DND-41 (cell line): ENCODE results near the gene NTSR1.

ENCODE experiments used
- ATAC-seq: fragments of 200-7000 bp; cut with Tn5 transposase; 3 replicates; pipeline ENCODE4 v1.9.1; 2021; ENCODE audit warnings: low read depth; ENCODE audit not compliant: insufficient read depth
- DNase-seq: peaks from one replicate; pipeline ENCODE4 v3.0.0-alpha.2; 2020
- H2AFZ ChIP-seq: 2 replicates; pipeline ENCODE4 v1.6.0; 2012; ENCODE audit warnings: low read depth, low read length
- H3K27ac ChIP-seq: 2 replicates; pipeline ENCODE4 v1.5.1; 2012; ENCODE audit warnings: low read length, inconsistent platforms
- H3K27me3 ChIP-seq: fragments of 200-600 bp; sonication (generic); 2 replicates; pipeline ENCODE4 v1.6.0; 2012; ENCODE audit warnings: low read length, mild to moderate bottlenecking, inconsistent platforms; ENCODE audit not compliant: insufficient read depth, poor library complexity
- H3K36me3 ChIP-seq: 2 replicates; pipeline ENCODE4 v1.5.1; 2012; ENCODE audit warnings: low read length, inconsistent platforms; ENCODE audit not compliant: insufficient read depth
- H3K4me1 ChIP-seq: 2 replicates; pipeline ENCODE4 v1.5.1; 2012; ENCODE audit warnings: mild to moderate bottlenecking, low read length; ENCODE audit not compliant: insufficient read depth
- H3K4me2 ChIP-seq: 2 replicates; pipeline ENCODE4 v1.6.0; 2012; ENCODE audit warnings: mild to moderate bottlenecking, moderate library complexity, low read length, inconsistent platforms; ENCODE audit not compliant: insufficient read depth
- H3K4me3 ChIP-seq, 2 experiments: fragments of 200-600 bp in 1 of 2; shearing (Covaris generic) in 1 of 2; 2 replicates each; pipeline ENCODE4 v1.5.1; 2012 to 2016; ENCODE audit warnings: inconsistent platforms in 2 of 2, low read length in 2 of 2, mild to moderate bottlenecking in 2 of 2, low read depth in 1 of 2, moderate library complexity in 1 of 2
- H3K79me2 ChIP-seq: 2 replicates; pipeline ENCODE4 v1.6.0; 2012; ENCODE audit warnings: low read length, inconsistent platforms; ENCODE audit not compliant: insufficient read depth
- H3K9ac ChIP-seq: 2 replicates; pipeline ENCODE4 v1.6.0; 2012; ENCODE audit warnings: low read depth, mild to moderate bottlenecking, inconsistent platforms, low read length, moderate library complexity
- H3K9me3 ChIP-seq: 2 replicates; pipeline ENCODE4 v1.5.1; 2012; ENCODE audit warnings: low read length, moderate library complexity, mild to moderate bottlenecking, inconsistent platforms; ENCODE audit not compliant: insufficient read depth, severe bottlenecking
- H4K20me1 ChIP-seq: 2 replicates; pipeline ENCODE4 v1.6.0; 2012; ENCODE audit warnings: low read length; ENCODE audit not compliant: insufficient read depth
- EZH2 ChIP-seq: IDR thresholded peaks from 3 replicates; pipeline ENCODE4 v1.6.1; 2012; ENCODE audit warnings: borderline replicate concordance, low read depth, mild to moderate bottlenecking, moderate library complexity, low read length, inconsistent platforms; ENCODE audit not compliant: severe bottlenecking
- TF ChIP-seq, protein P1 (sequence below): IDR thresholded peaks from 2 replicates; pipeline ENCODE4 v1.5.1; 2012; ENCODE audit warnings: borderline replicate concordance, low read length, moderate library complexity, mild to moderate bottlenecking; ENCODE audit not compliant: poor library complexity, severe bottlenecking; ENCODE audit errors: extremely low read depth

The NTSR1 gene

GRCh38 chr20:62809530-62810428, 101.1 kb downstream of the NTSR1 start:
- ATAC-seq (no peak), DNase-seq (no peak)
- Histone ChIP-seq H3K27me3 (no peaks in the 10 kb centered on the region), H3K4me1 (peaks cover 31% of the 10 kb centered on the region), H3K9ac (no peak overlapping the region), H3K79me2 (peaks cover 43% of the 10 kb centered on the region), H4K20me1 (peaks cover 81% of the 10 kb centered on the region), H3K4me2 (no peak overlapping the region), H3K36me3 (peaks cover 84% of the 10 kb centered on the region), H2AFZ (no peak overlapping the region), H3K4me3 (no peak overlapping the region), H3K9me3 (no peaks in the 10 kb centered on the region), H3K27ac (no peak overlapping the region)
- TF ChIP-seq EZH2, result no peak
- TF ChIP-seq, protein P1, sequence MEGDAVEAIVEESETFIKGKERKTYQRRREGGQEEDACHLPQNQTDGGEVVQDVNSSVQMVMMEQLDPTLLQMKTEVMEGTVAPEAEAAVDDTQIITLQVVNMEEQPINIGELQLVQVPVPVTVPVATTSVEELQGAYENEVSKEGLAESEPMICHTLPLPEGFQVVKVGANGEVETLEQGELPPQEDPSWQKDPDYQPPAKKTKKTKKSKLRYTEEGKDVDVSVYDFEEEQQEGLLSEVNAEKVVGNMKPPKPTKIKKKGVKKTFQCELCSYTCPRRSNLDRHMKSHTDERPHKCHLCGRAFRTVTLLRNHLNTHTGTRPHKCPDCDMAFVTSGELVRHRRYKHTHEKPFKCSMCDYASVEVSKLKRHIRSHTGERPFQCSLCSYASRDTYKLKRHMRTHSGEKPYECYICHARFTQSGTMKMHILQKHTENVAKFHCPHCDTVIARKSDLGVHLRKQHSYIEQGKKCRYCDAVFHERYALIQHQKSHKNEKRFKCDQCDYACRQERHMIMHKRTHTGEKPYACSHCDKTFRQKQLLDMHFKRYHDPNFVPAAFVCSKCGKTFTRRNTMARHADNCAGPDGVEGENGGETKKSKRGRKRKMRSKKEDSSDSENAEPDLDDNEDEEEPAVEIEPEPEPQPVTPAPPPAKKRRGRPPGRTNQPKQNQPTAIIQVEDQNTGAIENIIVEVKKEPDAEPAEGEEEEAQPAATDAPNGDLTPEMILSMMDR, result no peak

DNA sequence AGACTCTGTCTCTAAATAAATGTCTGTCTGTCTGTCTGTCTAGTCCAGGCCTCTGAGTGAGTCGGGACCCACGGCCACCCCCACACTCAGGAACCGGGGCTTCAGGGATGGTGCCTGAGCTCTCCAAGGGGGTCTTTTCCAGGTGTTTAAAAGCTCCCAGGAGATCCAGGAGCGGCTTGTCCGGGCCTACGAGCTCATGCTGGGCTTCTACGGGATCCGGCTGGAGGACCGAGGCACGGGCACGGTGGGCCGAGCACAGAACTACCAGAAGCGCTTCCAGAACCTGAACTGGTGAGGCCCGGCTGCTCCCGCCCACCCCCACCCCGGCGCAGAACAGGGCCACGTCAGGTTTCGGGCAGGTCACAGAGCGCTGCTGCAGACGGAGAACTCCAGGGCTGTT, 102.7 kb downstream of the NTSR1 start:
- peaks cover 22% of the 10 kb centered on the region for H3K4me1 ChIP-seq
- H3K27me3 ChIP-seq, result no peaks in the 10 kb centered on the region
- no peak overlapping the region for H2AFZ ChIP-seq
- no peak overlapping the region for H3K4me3 ChIP-seq
- H3K9me3 ChIP-seq, result no peaks in the 10 kb centered on the region
- DNase-seq, result no peak
- TF ChIP-seq, protein P1, result no peak
- TF ChIP-seq EZH2, result no peak
- no peak overlapping the region for H3K9ac ChIP-seq
- no peak overlapping the region for H3K27ac ChIP-seq
- H4K20me1 ChIP-seq, result peaks cover 82% of the 10 kb centered on the region
- peaks cover 28% of the 10 kb centered on the region for H3K79me2 ChIP-seq
- no peak for ATAC-seq
- no peak overlapping the region for H3K4me2 ChIP-seq
- peaks cover 75% of the 10 kb centered on the region for H3K36me3 ChIP-seq

DNA sequence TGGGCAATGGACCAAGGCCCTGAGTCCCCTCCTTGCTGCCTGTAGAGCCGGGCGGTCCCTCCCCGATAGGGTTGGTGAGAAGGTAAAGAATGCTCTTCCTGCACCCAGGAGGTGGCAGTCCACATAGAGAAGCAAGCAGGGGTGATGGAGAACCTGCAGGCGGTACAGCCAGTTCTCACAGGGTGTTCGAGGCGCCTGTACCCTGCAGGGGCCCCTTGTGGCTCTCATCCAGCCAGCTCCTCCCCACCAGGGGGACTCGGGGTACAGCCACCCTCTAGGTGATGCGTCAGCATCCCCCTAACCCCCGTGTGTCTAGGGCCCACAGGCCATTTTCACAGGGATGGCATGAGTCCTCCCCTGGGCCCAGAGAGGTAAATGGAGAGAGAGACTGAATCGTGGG, 103.1 kb downstream of the NTSR1 start:
- no peaks in the 10 kb centered on the region for H3K9me3 ChIP-seq
- peaks cover 78% of the 10 kb centered on the region for H4K20me1 ChIP-seq
- H3K9ac ChIP-seq, result no peak overlapping the region
- TF ChIP-seq EZH2, result no peak
- H3K4me3 ChIP-seq, result no peak overlapping the region
- no peak for ATAC-seq
- no peak for DNase-seq
- no peak overlapping the region for H3K27ac ChIP-seq
- H3K36me3 ChIP-seq, result peaks cover 72% of the 10 kb centered on the region
- peaks cover 24% of the 10 kb centered on the region for H3K79me2 ChIP-seq
- H3K27me3 ChIP-seq, result no peaks in the 10 kb centered on the region
- peaks cover 18% of the 10 kb centered on the region for H3K4me1 ChIP-seq
- no peak overlapping the region for H3K4me2 ChIP-seq
- H2AFZ ChIP-seq, result no peak overlapping the region
